OCI-LY1 (cell line): ENCODE results near the gene KRTAP5-10.
"Not testable (repeated sequence)": the region's sequence is repeated elsewhere in the genome, so short reads cannot be mapped to it uniquely, and the experiment has no call there.

Experiments
- H2AFZ ChIP-seq: fragments of 200-600 bp; sonication (generic), shearing (Covaris generic); 2 replicates; pipeline ENCODE4 v1.6.0; 2014; ENCODE audit warnings: antibody characterized with exemption, mild to moderate bottlenecking, low read length
- H3F3A ChIP-seq: fragments of 200-600 bp; sonication (generic), shearing (Covaris generic); 2 replicates; pipeline ENCODE4 v1.6.0; 2014; ENCODE audit warnings: mild to moderate bottlenecking, antibody characterized with exemption, low read length, moderate library complexity; ENCODE audit not compliant: insufficient read depth
- H3K27ac ChIP-seq: fragments of 200-600 bp; sonication (generic); 2 replicates; pipeline ENCODE4 v1.5.1; 2014; ENCODE audit warnings: low read length, mixed run types, mild to moderate bottlenecking, low read depth; ENCODE audit not compliant: poor library complexity, severe bottlenecking
- H3K27me3 ChIP-seq: fragments of 200-600 bp; sonication (generic); 2 replicates; pipeline ENCODE4 v1.6.0; 2014; ENCODE audit warnings: antibody characterized with exemption, mild to moderate bottlenecking, low read length, moderate library complexity; ENCODE audit not compliant: insufficient read depth
- H3K36me3 ChIP-seq: fragments of 200-600 bp; sonication (generic); 2 replicates; pipeline ENCODE4 v1.6.1; 2014; ENCODE audit warnings: mild to moderate bottlenecking, antibody characterized with exemption, low read length, moderate library complexity, mixed read lengths; ENCODE audit not compliant: insufficient read depth
- H3K4me1 ChIP-seq: fragments of 200-600 bp; sonication (generic); 2 replicates; pipeline ENCODE4 v1.5.1; 2014; ENCODE audit warnings: mild to moderate bottlenecking, low read length, moderate library complexity; ENCODE audit not compliant: insufficient read depth, severe bottlenecking
- H3K4me2 ChIP-seq: fragments of 200-600 bp; sonication (generic), shearing (Covaris generic); 2 replicates; pipeline ENCODE4 v1.6.1; 2014; ENCODE audit warnings: low read length
- H3K4me3 ChIP-seq: fragments of 200-600 bp; sonication (generic); 2 replicates; pipeline ENCODE4 v1.5.1; 2014; ENCODE audit warnings: low read length, low read depth, mild to moderate bottlenecking, mixed read lengths; ENCODE audit not compliant: poor library complexity, severe bottlenecking
- H3K79me2 ChIP-seq: fragments of 200-600 bp; shearing (Covaris generic); 2 replicates; pipeline ENCODE4 v1.6.1; 2016; ENCODE audit warnings: mixed run types, low read length, mixed read lengths; ENCODE audit not compliant: insufficient read depth
- H3K9ac ChIP-seq: fragments of 200-600 bp; sonication (generic), shearing (Covaris generic); 2 replicates; pipeline ENCODE4 v1.6.1; 2014; ENCODE audit warnings: mild to moderate bottlenecking, low read length, mixed read lengths
- H3K9me2 ChIP-seq: fragments of 200-600 bp; sonication (generic), shearing (Covaris generic); 2 replicates; pipeline ENCODE4 v1.6.1; 2014; ENCODE audit warnings: low read depth, mild to moderate bottlenecking, low read length, mixed read lengths
- H3K9me3 ChIP-seq: fragments of 200-600 bp; shearing (Covaris generic); 2 replicates; pipeline ENCODE4 v1.6.1; 2014; ENCODE audit warnings: low read length, mixed read lengths
- H4K20me1 ChIP-seq: fragments of 200-600 bp; sonication (generic), shearing (Covaris generic); 2 replicates; pipeline ENCODE4 v1.6.0; 2016; ENCODE audit warnings: mild to moderate bottlenecking, low read length; ENCODE audit not compliant: insufficient read depth
- CTCF ChIP-seq: fragments of 200-600 bp; sonication (generic), shearing (Covaris generic); IDR thresholded peaks from 2 replicates; pipeline ENCODE4 v1.5.1; 2017; ENCODE audit warnings: mild to moderate bottlenecking, antibody characterized with exemption, low read length, moderate library complexity, mixed read lengths
- EZH2 ChIP-seq: fragments of 200-600 bp; sonication (generic), shearing (Covaris generic); IDR thresholded peaks from 2 replicates; pipeline ENCODE4 v1.8.0; 2017; ENCODE audit warnings: borderline replicate concordance, mixed run types, mild to moderate bottlenecking, antibody characterized with exemption, low read length, moderate library complexity, mixed read lengths

The KRTAP5-10 gene

GRCh38 chr11:71577469-71578004 lies 12.2 kb downstream of the KRTAP5-10 start:
- Histone ChIP-seq H3K79me2 (no peaks in the 10 kb centered on the region), H3K36me3 (no peaks in the 10 kb centered on the region), H3F3A (no peaks in the 10 kb centered on the region), H4K20me1 (no peaks in the 10 kb centered on the region), H3K4me1 (no peaks in the 10 kb centered on the region), H3K4me3 (no peak overlapping the region), H3K4me2 (no peak overlapping the region), H3K27ac (no peak overlapping the region), H3K9me3 (no peaks in the 10 kb centered on the region), H2AFZ (no peak overlapping the region), H3K9ac (no peak overlapping the region), H3K9me2 (no peaks in the 10 kb centered on the region), H3K27me3 (peaks cover 5% of the 10 kb centered on the region; the same call in 1 of the 2 replicates)
- TF ChIP-seq CTCF (no peak), EZH2 (no peak)

GRCh38 chr11:71579513-71579912 lies 14.2 kb downstream of the KRTAP5-10 start:
- H4K20me1 ChIP-seq, H3K9ac ChIP-seq, H3F3A ChIP-seq, H3K4me1 ChIP-seq, H3K4me3 ChIP-seq, H3K4me2 ChIP-seq, H3K9me2 ChIP-seq, H2AFZ ChIP-seq, H3K79me2 ChIP-seq, H3K9me3 ChIP-seq, H3K27me3 ChIP-seq, H3K27ac ChIP-seq, H3K36me3 ChIP-seq: not testable (repeated sequence)

GRCh38 chr11:71580057-71581003 lies 15.0 kb downstream of the KRTAP5-10 start:
- Histone ChIP-seq H4K20me1 (no peaks in the 10 kb centered on the region), H3K9ac (no peak overlapping the region), H3K4me1 (no peaks in the 10 kb centered on the region), H2AFZ (no peak overlapping the region), H3K9me3 (no peaks in the 10 kb centered on the region), H3K27ac (no peak overlapping the region), H3K4me3 (no peak overlapping the region), H3K27me3 (no peaks in the 10 kb centered on the region), H3K36me3 (no peaks in the 10 kb centered on the region), H3K79me2 (no peaks in the 10 kb centered on the region), H3K4me2 (no peak overlapping the region), H3F3A (no peaks in the 10 kb centered on the region), H3K9me2 (no peaks in the 10 kb centered on the region)
- TF ChIP-seq CTCF (peak; percentile 54; the same call in 1 of the 2 replicates), EZH2 (no peak)
